Keratinocyte (primary cell): Measurements from ENCODE around the gene STEAP3. TPM values are rescaled to one million over a fixed set of nuclear protein-coding genes. Genes with fewer than 3 reads are reported as not detected.

Experiments
- DNase-seq: peaks from one replicate; pipeline ENCODE4 v3.0.0-alpha.2; 2011; ENCODE audit warnings: low read depth, missing footprints, low spot score
- FAIRE-seq: peaks from 2 replicates; lab custom pipeline; 2011; peaks lifted over from hg19 to GRCh38; lab: Jason Lieb, UNC
- H2AFZ ChIP-seq: 2 replicates; pipeline ENCODE4 v1.6.0; 2012; ENCODE audit warnings: low read length, control low read depth, inconsistent platforms; ENCODE audit not compliant: control insufficient read depth
- H3K27ac ChIP-seq: 2 replicates; pipeline ENCODE4 v1.5.1; 2011; ENCODE audit warnings: low read length; ENCODE audit not compliant: control insufficient read depth, insufficient read depth
- H3K27me3 ChIP-seq: 3 replicates; pipeline ENCODE4 v1.6.0; 2011; ENCODE audit warnings: low read length; ENCODE audit not compliant: control insufficient read depth, insufficient read depth; ENCODE audit errors: extremely low read depth
- H3K36me3 ChIP-seq, 2 experiments: 2 replicates in 1 of 2; 3 replicates in 1 of 2; pipeline ENCODE4 v1.5.1; 2011; ENCODE audit warnings: low read length in 2 of 2, mild to moderate bottlenecking in 1 of 2; ENCODE audit not compliant: control insufficient read depth in 2 of 2, insufficient read depth in 2 of 2; ENCODE audit errors: extremely low read depth in 1 of 2
- H3K4me1 ChIP-seq: 3 replicates; pipeline ENCODE4 v1.5.1; 2011; ENCODE audit warnings: low read length; ENCODE audit not compliant: control insufficient read depth, insufficient read depth; ENCODE audit errors: extremely low read depth
- H3K4me2 ChIP-seq: 3 replicates; pipeline ENCODE4 v1.6.0; 2011; ENCODE audit warnings: low read depth, low read length; ENCODE audit not compliant: control insufficient read depth, insufficient read depth; ENCODE audit errors: extremely low read depth
- H3K4me3 ChIP-seq, 3 experiments: fragments of 200-600 bp in 1 of 3; sonication (generic) in 1 of 3; 2 replicates in 2 of 3; 3 replicates in 1 of 3; pipeline ENCODE4 v1.5.1; 2011 to 2016; ENCODE audit warnings: low read length in 3 of 3, mild to moderate bottlenecking in 3 of 3, control low read depth in 2 of 3, inconsistent platforms in 1 of 3, low read depth in 1 of 3, mixed read lengths in 1 of 3, mixed run types in 1 of 3, moderate library complexity in 1 of 3; ENCODE audit not compliant: control insufficient read depth in 2 of 3, insufficient read depth in 2 of 3; ENCODE audit errors: extremely low read depth in 1 of 3
- H3K79me2 ChIP-seq: 2 replicates; pipeline ENCODE4 v1.6.0; 2012; ENCODE audit warnings: low read length; ENCODE audit not compliant: control insufficient read depth, insufficient read depth
- H3K9ac ChIP-seq: 3 replicates; pipeline ENCODE4 v1.6.0; 2011; ENCODE audit warnings: low read length; ENCODE audit not compliant: control insufficient read depth, insufficient read depth; ENCODE audit errors: extremely low read depth
- H3K9me1 ChIP-seq: 3 replicates; pipeline ENCODE4 v1.6.0; 2011; ENCODE audit warnings: low read length; ENCODE audit not compliant: control insufficient read depth, insufficient read depth; ENCODE audit errors: extremely low read depth
- H3K9me3 ChIP-seq: 2 replicates; pipeline ENCODE4 v1.5.1; 2012; ENCODE audit warnings: low read depth, low read length; ENCODE audit not compliant: control insufficient read depth
- H4K20me1 ChIP-seq: 3 replicates; pipeline ENCODE4 v1.6.0; 2011; ENCODE audit warnings: low read length; ENCODE audit not compliant: control insufficient read depth, insufficient read depth; ENCODE audit errors: extremely low read depth
- CTCF ChIP-seq, 3 experiments: IDR thresholded peaks in 1 of 3; conservative IDR thresholded peaks in 1 of 3; optimal IDR thresholded peaks in 1 of 3; 2 replicates in 2 of 3; 3 replicates in 1 of 3; pipeline versions ENCODE3 to v1.5.1; 2011; ENCODE audit warnings: low read length in 3 of 3, mild to moderate bottlenecking in 3 of 3, moderate library complexity in 2 of 3, control low read depth in 1 of 3, inconsistent platforms in 1 of 3; ENCODE audit not compliant: insufficient read depth in 2 of 3; ENCODE audit errors: extremely low read depth in 1 of 3
- EZH2 ChIP-seq: IDR thresholded peaks from one replicate; pipeline ENCODE4 v1.6.1; 2012; ENCODE audit warnings: inconsistent platforms, mild to moderate bottlenecking, low read length, moderate library complexity
- dilution Hi-C: fragments of 300-500 bp; cut with MboI; formaldehyde crosslinking; loops from one replicate; pipeline ENCODE4 v1.7.0; 2020; ENCODE audit warnings: low sequenced_read_pairs; ENCODE audit not compliant: extremely low pct_ligation_motif_present
- polyA plus RNA-seq, 5 experiments: library from polyadenylated mRNA; depleted of rRNA in 3 of 5; stranded (reverse) in 3 of 5; stranded (forward) in 1 of 5; unstranded in 1 of 5; fragments of >200 nt; gene quantifications; 1 replicate in 1 of 5; 2 replicates in 3 of 5; 3 replicates in 1 of 5; pipeline versions ENCODE4 v1.2.1 to v1.2.3, GENCODE V29; 2011 to 2012; ENCODE audit warnings: missing spikeins in 2 of 5, low read depth in 1 of 5, low replicate concordance in 1 of 5

Gene STEAP3
- polyA plus RNA-seq, 1 donor (not counting 4 experiments of a cell fraction or from before 2014, with no cell fraction given), result 19.9 TPM

DNA sequence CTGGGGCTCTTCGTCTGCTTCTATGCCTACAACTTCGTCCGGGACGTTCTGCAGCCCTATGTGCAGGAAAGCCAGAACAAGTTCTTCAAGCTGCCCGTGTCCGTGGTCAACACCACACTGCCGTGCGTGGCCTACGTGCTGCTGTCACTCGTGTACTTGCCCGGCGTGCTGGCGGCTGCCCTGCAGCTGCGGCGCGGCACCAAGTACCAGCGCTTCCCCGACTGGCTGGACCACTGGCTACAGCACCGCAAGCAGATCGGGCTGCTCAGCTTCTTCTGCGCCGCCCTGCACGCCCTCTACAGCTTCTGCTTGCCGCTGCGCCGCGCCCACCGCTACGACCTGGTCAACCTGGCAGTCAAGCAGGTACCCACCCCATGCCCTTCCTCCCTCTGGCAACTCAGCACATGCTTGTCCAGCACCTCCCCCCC lies 24.2 kb downstream of the STEAP3 start:
- no peak overlapping the region for H3K9ac ChIP-seq
- TF ChIP-seq CTCF (optimal IDR thresholded peaks at IDR 0.05 in 1 of 3, IDR thresholded peaks at IDR 0.05 in 1 of 3, conservative IDR thresholded peaks at IDR 0.05 in 1 of 3; ENCODE audit: extremely low read depth in 1 of 3, insufficient read depth in 2 of 3, low read length in 3 of 3) (no peak), EZH2 (no peak)
- H3K27ac ChIP-seq, result no peak overlapping the region
- dilution Hi-C loops, result no loop called here
- peaks cover 3% of the 10 kb centered on the region for H3K9me1 ChIP-seq
- H3K27me3 ChIP-seq, result no peaks in the 10 kb centered on the region
- no peaks in the 10 kb centered on the region for H4K20me1 ChIP-seq
- peaks cover 2% of the 10 kb centered on the region for H3K9me3 ChIP-seq
- H3K4me2 ChIP-seq, result no peak overlapping the region
- peaks cover 22 to 23% of the 10 kb centered on the region in 2 experiments for H3K36me3 ChIP-seq
- H2AFZ ChIP-seq, result no peak overlapping the region
- FAIRE-seq, result no peak
- H3K4me1 ChIP-seq, result peaks cover 17% of the 10 kb centered on the region
- DNase-seq, result no peak
- H3K4me3 ChIP-seq, result no peak overlapping the region
- H3K79me2 ChIP-seq, result no peaks in the 10 kb centered on the region

- no peak for TF ChIP-seq EZH2
- no peak for TF ChIP-seq CTCF (optimal IDR thresholded peaks at IDR 0.05 in 1 of 3, IDR thresholded peaks at IDR 0.05 in 1 of 3, conservative IDR thresholded peaks at IDR 0.05 in 1 of 3; ENCODE audit: extremely low read depth in 1 of 3, insufficient read depth in 2 of 3, low read length in 3 of 3)
- H3K9me1 ChIP-seq, result peaks cover 3% of the 10 kb centered on the region
- H4K20me1 ChIP-seq, result no peaks in the 10 kb centered on the region
- no peaks in the 10 kb centered on the region for H3K79me2 ChIP-seq
- H3K4me3 ChIP-seq, result no peak overlapping the region
- peaks cover 2% of the 10 kb centered on the region for H3K9me3 ChIP-seq
- H2AFZ ChIP-seq, result no peak overlapping the region
- no peaks in the 10 kb centered on the region for H3K27me3 ChIP-seq
- peaks cover 22 to 23% of the 10 kb centered on the region in 2 experiments for H3K36me3 ChIP-seq
- dilution Hi-C loops, result no loop called here
- H3K9ac ChIP-seq, result no peak overlapping the region
- no peak for FAIRE-seq
- H3K27ac ChIP-seq, result no peak overlapping the region
- H3K4me2 ChIP-seq, result no peak overlapping the region
- H3K4me1 ChIP-seq, result peaks cover 22% of the 10 kb centered on the region
- DNase-seq, result no peak
These were observed 24.7 kb downstream of the STEAP3 start for GRCh38 chr2:119248311-119248710.
